Spleen (tissue), 11 donors: ENCODE data around the gene SCN7A. TPM values are rescaled to one million over a fixed set of nuclear protein-coding genes. Genes with fewer than 3 reads are reported as not detected.

ENCODE experiments used
- DNase-seq: peaks from one replicate; pipeline ENCODE4 v3.0.0-alpha.2; 2020
- H3K27ac ChIP-seq, 8 donors: fragments of 200-600 bp; sonication (generic) in 7 of 8; 1 replicate in 4 of 8; 2 replicates in 4 of 8; pipeline versions ENCODE4 v1.5.0 to v1.8.0; 2016 to 2021; ENCODE audit warnings: inconsistent platforms in 4 of 8, mild to moderate bottlenecking in 4 of 8, moderate library complexity in 1 of 8
- H3K27me3 ChIP-seq, 7 donors: fragments of 200-600 bp; sonication (generic) in 6 of 7; replicated peaks in 1 of 7; 1 replicate in 4 of 7; 2 replicates in 3 of 7; pipeline versions ENCODE4 v1.5.0 to v1.8.0; 2016 to 2021; ENCODE audit warnings: inconsistent platforms in 3 of 7, mild to moderate bottlenecking in 1 of 7
- H3K36me3 ChIP-seq, 6 donors: fragments of 200-600 bp; sonication (generic) in 5 of 6; 1 replicate in 4 of 6; 2 replicates in 2 of 6; pipeline versions ENCODE4 v1.5.0 to v1.8.0; 2016 to 2021; ENCODE audit warnings: inconsistent platforms in 2 of 6
- H3K4me1 ChIP-seq, 6 donors: fragments of 200-600 bp; sonication (generic) in 5 of 6; 1 replicate in 3 of 6; 2 replicates in 3 of 6; pipeline versions ENCODE4 v1.5.0 to v1.8.0; 2016 to 2021; ENCODE audit warnings: inconsistent platforms in 3 of 6
- H3K4me3 ChIP-seq, 8 donors: fragments of 200-600 bp; sonication (generic) in 7 of 8; 1 replicate in 4 of 8; 2 replicates in 4 of 8; pipeline versions ENCODE4 v1.5.0 to v1.8.0; 2016 to 2021; ENCODE audit warnings: inconsistent platforms in 4 of 8, mild to moderate bottlenecking in 4 of 8, moderate library complexity in 2 of 8
- H3K9me3 ChIP-seq, 8 donors: fragments of 200-600 bp; sonication (generic) in 7 of 8; 1 replicate in 4 of 8; 2 replicates in 4 of 8; pipeline versions ENCODE4 v1.5.0 to v1.8.0; 2016 to 2021; ENCODE audit warnings: inconsistent platforms in 4 of 8
- CTCF ChIP-seq, 11 experiments: fragments of 200-600 bp in 7 of 11; fragments of 450-650 bp in 4 of 11; sonication (generic) in 4 of 11; IDR thresholded peaks in 8 of 11; conservative IDR thresholded peaks in 3 of 11; 1 replicate in 7 of 11; 2 replicates in 4 of 11; pipeline versions ENCODE4 v1.4.0 to v1.8.0; 2016 to 2021; ENCODE audit warnings: antibody characterized with exemption in 11 of 11, inconsistent platforms in 4 of 11, mild to moderate bottlenecking in 1 of 11
- POLR2A ChIP-seq, 3 donors: fragments of 450-650 bp; IDR thresholded peaks; one replicate each; pipeline ENCODE4 v1.5.1; 2017; ENCODE audit warnings: antibody characterized with exemption in 3 of 3, mild to moderate bottlenecking in 1 of 3
- POLR2AphosphoS5 ChIP-seq, 3 donors: sonication (generic); formaldehyde crosslinking; IDR thresholded peaks; one replicate each; pipeline ENCODE4 v1.5.1; 2017; ENCODE audit warnings: antibody characterized with exemption in 3 of 3
- WGBS, 5 donors: extraction: QIAGEN DNeasy Blood & Tissue Kit in 3 of 5; methylation state at CpG; one replicate each; pipeline versions ENCODE4 v1.1.5 to v1.1.7; 2013 to 2018; 5-methylcytosine and 5-hydroxymethylcytosine counted together
- intact Hi-C: fragments of 100-400 bp; cut with DNase I; formaldehyde crosslinking; loops from one replicate; pipeline ENCODE4 v1.15.0; 2023; ENCODE audit warnings: low total_unique reads
- polyA plus RNA-seq, 3 donors: library from polyadenylated mRNA; stranded (reverse); fragments of 200-250 nt; gene quantifications; one replicate each; pipeline ENCODE4 v1.2.1, GENCODE V29; 2013
- total RNA-seq, 7 donors: library from RNA; depleted of rRNA in 3 of 7; stranded (reverse); fragments of >200 nt in 3 of 7; fragmentation: NEBNext Ultra II Directional in 4 of 7; extraction: Animal tissue kit (Norgen Biotek cat#: 25700) in 4 of 7; gene quantifications; one replicate each; pipeline versions ENCODE4 v1.1.0 to v1.2.1, GENCODE V29; 2016 to 2021
- donor health status: healthy with polysubstance abuse.
- donor health status: DM: no; HTN: no; CAD: no; lungs with moderate emphysema.
- donor health status: DM: no; HTN: no; CAD: no.
- donor health status: Bipolar disorder and iron deficiency.
- donor health status: healthy.
- donor health status: DM: no; HTN: no; CAD: no.
- donor health status: DM: yes; HTN: yes; CAD: no.

Gene SCN7A
- total and polyA plus RNA-seq, 10 donors = 0.15 to 10.6 (median 1.3) TPM

DNA sequence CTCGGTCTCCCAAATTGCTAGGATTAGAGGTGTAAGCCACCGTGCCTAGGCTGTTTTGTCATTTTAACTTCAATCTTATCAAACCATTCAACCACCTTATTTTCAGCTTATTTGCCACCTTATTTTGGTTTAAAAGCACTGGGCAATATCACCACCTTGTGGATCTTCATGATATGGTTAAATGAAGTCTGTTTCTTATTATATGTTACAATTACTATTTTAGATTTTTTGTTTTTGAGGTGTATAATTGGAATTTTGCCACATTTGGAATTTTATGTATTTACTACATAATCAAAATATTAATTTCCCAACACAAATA, 74.5 kb downstream of the SCN7A start:
- Histone ChIP-seq H3K4me3 (no peak overlapping the region), H3K27me3 (no peaks in the 10 kb centered on the region), H3K4me1 (no peaks in the 10 kb centered on the region), H3K27ac (no peak overlapping the region), H3K9me3 (no peaks in the 10 kb centered on the region), H3K36me3 (no peaks in the 10 kb centered on the region)
- WGBS, 5 donors = 60 to 70% (median 65%) methylated on average over 2 of the region's 2 CpGs
- DNase-seq = no peak
- intact Hi-C loops = loop anchor here (5.0 kb wide), 1 partner anchor 57 kb away; no protein-coding TSS in a partner anchor
- TF ChIP-seq CTCF (IDR thresholded peaks at IDR 0.05 in 8 of 11, conservative IDR thresholded peaks at IDR 0.05 in 3 of 11) (peak in 3 of 11 experiments; percentile 17 to 39 (median 23)), POLR2AphosphoS5 (IDR thresholded peaks at IDR 0.05) (no peak)

GRCh38 chr2:166418853-166419615, 75.0 kb downstream of the SCN7A start:
- Histone ChIP-seq H3K4me1 (no peaks in the 10 kb centered on the region), H3K27me3 (no peaks in the 10 kb centered on the region), H3K36me3 (no peaks in the 10 kb centered on the region), H3K27ac (no peak overlapping the region), H3K4me3 (no peak overlapping the region), H3K9me3 (no peaks in the 10 kb centered on the region)
- DNase-seq = no peak
- 70 to 84% (median 75%) methylated on average over 5 of the region's 5 CpGs for WGBS, 5 donors
- intact Hi-C loops = loop anchor here (5.0 kb wide), 1 partner anchor 57 kb away; no protein-coding TSS in a partner anchor
- TF ChIP-seq POLR2AphosphoS5 (IDR thresholded peaks at IDR 0.05) (no peak), POLR2A (IDR thresholded peaks at IDR 0.05) (no peak), CTCF (IDR thresholded peaks at IDR 0.05 in 8 of 11, conservative IDR thresholded peaks at IDR 0.05 in 3 of 11) (no peak)

- H3K27ac ChIP-seq = no peak overlapping the region
- intact Hi-C loops = loop anchor here (5.0 kb wide), 1 partner anchor 55 kb away; no protein-coding TSS in a partner anchor
- no peaks in the 10 kb centered on the region for H3K27me3 ChIP-seq
These were observed 76.4 kb downstream of the SCN7A start for GRCh38 chr2:166417669-166418068.

More at GRCh38 chr2:166417669-166418068, 76.4 kb downstream of the SCN7A start:
- Histone ChIP-seq H3K9me3 (no peaks in the 10 kb centered on the region), H3K36me3 (no peaks in the 10 kb centered on the region), H3K4me3 (no peak overlapping the region), H3K4me1 (no peaks in the 10 kb centered on the region)
- WGBS, 5 donors = 52 to 67% (median 60%) methylated on average over 2 of the region's 2 CpGs
- TF ChIP-seq POLR2AphosphoS5 (IDR thresholded peaks at IDR 0.05) (no peak), POLR2A (IDR thresholded peaks at IDR 0.05) (no peak), CTCF (IDR thresholded peaks at IDR 0.05 in 8 of 11, conservative IDR thresholded peaks at IDR 0.05 in 3 of 11) (no peak)
- no peak for DNase-seq
